Stimulated activated CD8-positive, alpha-beta memory T cell treated with anti-CD3 and anti-CD28 coated beads, Interleukin-2, amount 100 ng/mL, for 48 hours (primary cell): ENCODE data around the gene CPLX1.

Source experiments
- DNase-seq, 2 donors: peaks; one replicate each; pipeline ENCODE4 v3.0.0-alpha.2; 2020; ENCODE audit warnings: low read depth in 2 of 2

CPLX1 gene

GRCh38 chr4:832536-832935 lies 6.6 kb upstream of the CPLX1 start:
- no peak for DNase-seq

GRCh38 chr4:832108-832507 lies 6.2 kb upstream of the CPLX1 start:
- no peak for DNase-seq

GRCh38 chr4:831483-831805 lies 5.5 kb upstream of the CPLX1 start:
- DNase-seq, result no peak

GRCh38 chr4:830601-831482 lies 4.9 kb upstream of the CPLX1 start:
- no peak for DNase-seq

- no peak for DNase-seq
Observed at GRCh38 chr4:829761-830600, 4.1 kb upstream of the CPLX1 start.

- DNase-seq, result no peak
Observed at GRCh38 chr4:829291-829690, 3.4 kb upstream of the CPLX1 start.

- DNase-seq, result no peak
Observed at GRCh38 chr4:828641-829271, 2.8 kb upstream of the CPLX1 start.

- DNase-seq, result no peak
Observed at GRCh38 chr4:827209-828081, 1.5 kb upstream of the CPLX1 start.

GRCh38 chr4:826508-827208 lies 729 bp upstream of the CPLX1 start:
- DNase-seq, result no peak

- DNase-seq, result no peak
Observed at GRCh38 chr4:825063-825970, 612 bp downstream of the CPLX1 start.

GRCh38 chr4:824461-825062 lies 1.4 kb downstream of the CPLX1 start:
- no peak for DNase-seq

- no peak for DNase-seq
Observed at GRCh38 chr4:823761-824460, 2.0 kb downstream of the CPLX1 start.

GRCh38 chr4:823176-823760 lies 2.7 kb downstream of the CPLX1 start:
- no peak for DNase-seq

GRCh38 chr4:822361-823175 lies 3.4 kb downstream of the CPLX1 start:
- DNase-seq, result no peak

GRCh38 chr4:821631-822030 lies 4.3 kb downstream of the CPLX1 start:
- DNase-seq, result no peak

GRCh38 chr4:821181-821591 lies 4.7 kb downstream of the CPLX1 start:
- DNase-seq, result no peak
